Neural progenitor cell (in vitro differentiated cells): ENCODE measurements around the gene TMSB4X. TPM values are rescaled to one million over a fixed set of nuclear protein-coding genes. Genes with fewer than 3 reads are reported as not detected.

Source experiments
- DNase-seq: peaks from one replicate; pipeline ENCODE4 v3.0.0-alpha.2; 2016; ENCODE audit warnings: low spot score
- H2AFZ ChIP-seq: fragments of 200-600 bp; sonication (generic); replicated peaks from 2 replicates; pipeline ENCODE4 v1.6.1; 2016; ENCODE audit warnings: antibody characterized with exemption
- H3F3A ChIP-seq: fragments of 200-600 bp; sonication (generic); 2 replicates; pipeline ENCODE4 v1.6.1; 2016; ENCODE audit warnings: antibody characterized with exemption, low read depth
- H3K27ac ChIP-seq: fragments of 200-600 bp; sonication (generic); 2 replicates; pipeline ENCODE4 v1.5.1; 2016; ENCODE audit warnings: mild to moderate bottlenecking
- H3K27me3 ChIP-seq: fragments of 200-600 bp; sonication (generic); 2 replicates; pipeline ENCODE4 v1.6.1; 2016; ENCODE audit warnings: mild to moderate bottlenecking, moderate library complexity
- H3K36me3 ChIP-seq: fragments of 200-600 bp; sonication (generic); 2 replicates; pipeline ENCODE4 v1.5.1; 2016
- H3K4me1 ChIP-seq: fragments of 200-600 bp; sonication (generic); 2 replicates; pipeline ENCODE4 v1.6.1; 2016; ENCODE audit warnings: mixed run types
- H3K4me2 ChIP-seq: fragments of 200-600 bp; sonication (generic); 2 replicates; pipeline ENCODE4 v1.6.1; 2016
- H3K4me3 ChIP-seq: fragments of 200-600 bp; sonication (generic); 2 replicates; pipeline ENCODE4 v1.5.1; 2016
- H3K79me2 ChIP-seq: fragments of 200-600 bp; sonication (generic); 2 replicates; pipeline ENCODE4 v1.6.1; 2016; ENCODE audit warnings: low read depth
- H3K9ac ChIP-seq: fragments of 200-600 bp; sonication (generic); 2 replicates; pipeline ENCODE4 v1.6.1; 2016
- H3K9me3 ChIP-seq: fragments of 200-600 bp; sonication (generic); 2 replicates; pipeline ENCODE4 v1.5.1; 2016; ENCODE audit warnings: low read depth
- H4K20me1 ChIP-seq: fragments of 200-600 bp; sonication (generic); 2 replicates; pipeline ENCODE4 v1.6.1; 2016; ENCODE audit warnings: low read depth
- H3K27ac Mint-ChIP-seq: 3 replicates; pipeline ENCODE4 v1.8.0; 2021; ENCODE audit warnings: mixed read lengths
- H3K27me3 Mint-ChIP-seq: 2 replicates; pipeline ENCODE4 v1.8.0; 2022; ENCODE audit warnings: low read depth, mild to moderate bottlenecking, inconsistent platforms, moderate library complexity, mixed read lengths; ENCODE audit not compliant: insufficient read depth
- H3K36me3 Mint-ChIP-seq: 3 replicates; pipeline ENCODE4 v1.8.0; 2021; ENCODE audit warnings: mixed read lengths
- H3K4me1 Mint-ChIP-seq: 3 replicates; pipeline ENCODE4 v1.8.0; 2021; ENCODE audit warnings: mixed read lengths
- H3K4me3 Mint-ChIP-seq: 3 replicates; pipeline ENCODE4 v1.8.0; 2021; ENCODE audit warnings: mild to moderate bottlenecking, moderate library complexity, mixed read lengths
- H3K9me3 Mint-ChIP-seq: 3 replicates; pipeline ENCODE4 v1.8.0; 2020; ENCODE audit warnings: mixed read lengths
- CTCF ChIP-seq: fragments of 200-600 bp; sonication (generic); IDR thresholded peaks from 2 replicates; pipeline ENCODE4 v1.5.1; 2017; ENCODE audit warnings: antibody characterized with exemption, mild to moderate bottlenecking
- EZH2 ChIP-seq: fragments of 200-600 bp; sonication (generic); IDR thresholded peaks from 2 replicates; pipeline ENCODE4 v1.6.1; 2017; ENCODE audit warnings: antibody characterized with exemption, mild to moderate bottlenecking, moderate library complexity
- EZH2phosphoT487 ChIP-seq: fragments of 200-600 bp; sonication (generic); IDR thresholded peaks from 2 replicates; pipeline ENCODE4 v1.6.1; 2017; ENCODE audit warnings: antibody characterized with exemption
- total RNA-seq: library from RNA; depleted of rRNA; stranded (reverse); fragments of >200 nt; gene quantifications from 2 replicates; pipeline ENCODE4 v1.2.3, GENCODE V29; 2015; ENCODE audit warnings: low replicate concordance

Gene TMSB4X
- total RNA-seq, 1 donor from 2014 or later = 3,462 TPM

- Mint-ChIP-seq H3K9me3 (peaks cover 20% of the 10 kb centered on the region), H3K4me3 (no peak overlapping the region), H3K36me3 (no peaks in the 10 kb centered on the region), H3K27ac (no peak overlapping the region), H3K27me3 (peaks cover 2% of the 10 kb centered on the region), H3K4me1 (peaks cover 29% of the 10 kb centered on the region)
- H4K20me1 ChIP-seq = no peaks in the 10 kb centered on the region
- H3K27me3 ChIP-seq = no peaks in the 10 kb centered on the region
- no peaks in the 10 kb centered on the region for H3K9me3 ChIP-seq
- H3K4me2 ChIP-seq = peak overlapping the region; percentile 45
- no peak overlapping the region for H2AFZ ChIP-seq
- peaks cover 12% of the 10 kb centered on the region for H3F3A ChIP-seq
- H3K4me3 ChIP-seq = no peak overlapping the region
- no peaks in the 10 kb centered on the region for H3K36me3 ChIP-seq
- TF ChIP-seq EZH2 = no peak
- TF ChIP-seq EZH2phosphoT487 = no peak
- no peak for TF ChIP-seq CTCF
- H3K27ac ChIP-seq = no peak overlapping the region
- H3K79me2 ChIP-seq = no peaks in the 10 kb centered on the region
- DNase-seq = no peak
- peaks cover 25% of the 10 kb centered on the region for H3K4me1 ChIP-seq
- H3K9ac ChIP-seq = no peak overlapping the region
Measured at GRCh38 chrX:12945494-12945893, 29.4 kb upstream of the TMSB4X start.

DNA sequence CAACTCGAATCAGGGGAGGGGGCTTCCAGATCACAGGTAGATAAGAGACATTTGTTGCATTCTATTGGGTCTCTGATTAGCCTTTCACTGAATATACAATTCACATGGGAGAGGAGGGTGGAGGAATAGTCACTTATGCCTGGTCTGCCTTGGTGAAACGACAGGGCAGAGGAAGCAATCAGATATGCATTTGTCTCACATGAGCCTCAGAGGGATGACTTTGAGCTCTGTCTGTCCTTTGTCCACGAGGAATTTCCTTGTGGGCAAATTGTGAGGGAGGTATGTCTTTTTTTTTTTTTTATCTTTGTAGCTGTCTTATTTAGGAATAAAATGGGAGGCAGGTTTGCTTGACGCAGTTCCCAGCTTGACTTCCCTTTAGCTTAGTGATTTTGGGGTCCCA, 28.5 kb upstream of the TMSB4X start:
- H4K20me1 ChIP-seq = no peaks in the 10 kb centered on the region
- H3K27ac ChIP-seq = no peak overlapping the region
- no peaks in the 10 kb centered on the region for H3K27me3 ChIP-seq
- no peak overlapping the region for H3K9ac ChIP-seq
- peaks cover 12% of the 10 kb centered on the region for H3F3A ChIP-seq
- Mint-ChIP-seq H3K27me3 (no peaks in the 10 kb centered on the region), H3K4me1 (peaks cover 29% of the 10 kb centered on the region), H3K9me3 (peaks cover 11% of the 10 kb centered on the region), H3K36me3 (no peaks in the 10 kb centered on the region), H3K27ac (peak overlapping the region; percentile 66), H3K4me3 (no peak overlapping the region)
- no peaks in the 10 kb centered on the region for H3K36me3 ChIP-seq
- H3K4me3 ChIP-seq = no peak overlapping the region
- peak; percentile 15 for DNase-seq
- H3K9me3 ChIP-seq = no peaks in the 10 kb centered on the region
- H3K4me2 ChIP-seq = peak overlapping the region; percentile 1
- no peaks in the 10 kb centered on the region for H3K79me2 ChIP-seq
- H2AFZ ChIP-seq = peak overlapping the region; percentile 20
- TF ChIP-seq EZH2phosphoT487 = no peak
- no peak for TF ChIP-seq CTCF
- TF ChIP-seq EZH2 = no peak
- peaks cover 25% of the 10 kb centered on the region for H3K4me1 ChIP-seq

GRCh38 chrX:12946838-12947544, 27.9 kb upstream of the TMSB4X start:
- H3K9me3 ChIP-seq = no peaks in the 10 kb centered on the region
- no peaks in the 10 kb centered on the region for H4K20me1 ChIP-seq
- peak; percentile 91 for DNase-seq
- H3K36me3 ChIP-seq = no peaks in the 10 kb centered on the region
- H3K4me1 ChIP-seq = peaks cover 25% of the 10 kb centered on the region
- H3K9ac ChIP-seq = no peak overlapping the region
- H3K36me3 Mint-ChIP-seq = no peaks in the 10 kb centered on the region
- H3K4me2 ChIP-seq = peak overlapping the region; percentile 17
- H3K4me3 ChIP-seq = no peak overlapping the region
- H3F3A ChIP-seq = peaks cover 12% of the 10 kb centered on the region
- H3K27me3 ChIP-seq = no peaks in the 10 kb centered on the region
- H3K4me1 Mint-ChIP-seq = peaks cover 29% of the 10 kb centered on the region
- TF ChIP-seq CTCF (peak; percentile 99), EZH2 (no peak)
- H3K27ac Mint-ChIP-seq = peak overlapping the region; percentile 66
- H3K27ac ChIP-seq = peak overlapping the region; percentile 13
- H3K9me3 Mint-ChIP-seq = peaks cover 5% of the 10 kb centered on the region
- H3K79me2 ChIP-seq = no peaks in the 10 kb centered on the region
- no peak overlapping the region for H3K4me3 Mint-ChIP-seq
- no peak overlapping the region for H2AFZ ChIP-seq
- no peaks in the 10 kb centered on the region for H3K27me3 Mint-ChIP-seq
